ENCODE data around the gene SOAT2.

SOAT2 gene

GRCh38 chr12:53062977-53063707 is 40.1 kb upstream of the SOAT2 start:
- TF ChIP-seq, protein P1, sequence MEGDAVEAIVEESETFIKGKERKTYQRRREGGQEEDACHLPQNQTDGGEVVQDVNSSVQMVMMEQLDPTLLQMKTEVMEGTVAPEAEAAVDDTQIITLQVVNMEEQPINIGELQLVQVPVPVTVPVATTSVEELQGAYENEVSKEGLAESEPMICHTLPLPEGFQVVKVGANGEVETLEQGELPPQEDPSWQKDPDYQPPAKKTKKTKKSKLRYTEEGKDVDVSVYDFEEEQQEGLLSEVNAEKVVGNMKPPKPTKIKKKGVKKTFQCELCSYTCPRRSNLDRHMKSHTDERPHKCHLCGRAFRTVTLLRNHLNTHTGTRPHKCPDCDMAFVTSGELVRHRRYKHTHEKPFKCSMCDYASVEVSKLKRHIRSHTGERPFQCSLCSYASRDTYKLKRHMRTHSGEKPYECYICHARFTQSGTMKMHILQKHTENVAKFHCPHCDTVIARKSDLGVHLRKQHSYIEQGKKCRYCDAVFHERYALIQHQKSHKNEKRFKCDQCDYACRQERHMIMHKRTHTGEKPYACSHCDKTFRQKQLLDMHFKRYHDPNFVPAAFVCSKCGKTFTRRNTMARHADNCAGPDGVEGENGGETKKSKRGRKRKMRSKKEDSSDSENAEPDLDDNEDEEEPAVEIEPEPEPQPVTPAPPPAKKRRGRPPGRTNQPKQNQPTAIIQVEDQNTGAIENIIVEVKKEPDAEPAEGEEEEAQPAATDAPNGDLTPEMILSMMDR (IDR thresholded peaks at IDR 0.05): no peak

- TF ChIP-seq, protein P1 (IDR thresholded peaks at IDR 0.05): no peak
Measured at GRCh38 chr12:53063708-53064612, 39.3 kb upstream of the SOAT2 start.

DNA sequence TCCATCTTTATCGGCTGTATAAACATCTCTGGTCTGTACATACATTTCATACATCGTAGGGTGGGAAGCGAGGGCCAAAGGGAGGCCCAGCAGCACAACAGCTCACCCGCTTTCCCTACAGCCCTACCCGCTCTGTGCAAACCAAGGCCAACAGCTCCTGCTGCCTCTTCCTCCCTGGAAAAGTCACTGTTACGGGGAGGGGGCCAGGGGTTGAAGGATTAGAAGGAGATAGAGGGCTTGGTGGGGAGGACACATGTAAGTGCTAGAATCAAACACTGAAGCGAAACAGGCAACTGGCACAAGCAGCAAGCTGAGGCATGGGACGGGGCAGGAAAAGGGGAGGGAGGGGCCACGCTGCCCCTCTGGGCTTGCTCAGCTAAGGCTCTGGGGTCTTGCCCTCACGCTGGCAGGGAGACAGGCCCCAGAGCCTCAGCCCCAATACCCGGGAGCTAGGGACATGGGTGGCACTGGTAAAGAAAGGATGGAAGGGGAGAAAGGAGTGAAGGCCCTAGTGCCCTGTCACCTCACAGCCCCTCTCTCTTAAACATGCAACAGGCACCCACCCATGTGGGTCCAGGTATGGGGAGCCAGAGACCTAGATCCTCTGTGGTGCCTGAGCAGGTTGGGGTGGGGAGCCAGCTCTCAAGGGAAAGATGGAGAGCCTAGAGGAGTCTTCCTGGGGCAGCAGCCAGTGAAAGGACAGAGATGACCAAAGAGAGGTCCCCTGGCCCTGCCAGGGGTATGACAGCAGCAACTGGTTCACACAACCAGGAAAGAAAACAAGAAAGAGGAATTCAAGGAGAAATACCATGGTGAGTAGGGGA is 38.5 kb upstream of the SOAT2 start:
- TF ChIP-seq, protein P1 (IDR thresholded peaks at IDR 0.05): no peak

DNA sequence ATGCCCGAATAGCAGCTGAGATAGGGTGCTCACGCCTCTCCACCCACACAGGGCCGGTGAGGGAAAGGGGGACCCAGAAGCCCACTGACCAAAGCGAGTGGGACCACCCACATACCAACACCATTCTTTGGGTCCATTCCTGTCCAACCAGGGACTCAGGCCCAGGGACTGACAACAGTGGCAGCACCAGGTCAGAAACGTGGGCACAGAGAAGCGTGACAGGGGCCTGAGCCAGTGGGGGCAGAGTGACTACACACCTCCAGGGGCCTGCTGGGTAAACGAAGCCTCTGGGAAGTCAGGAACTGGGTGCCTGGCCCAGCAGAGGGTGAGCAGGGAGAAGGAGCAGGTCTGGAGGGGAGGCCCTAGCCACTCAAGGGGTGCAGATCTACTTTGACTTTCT is 37.8 kb upstream of the SOAT2 start:
- TF ChIP-seq, protein P1 (IDR thresholded peaks at IDR 0.05): no peak

- TF ChIP-seq, protein P1 (IDR thresholded peaks at IDR 0.05): peak; percentile 86
Measured at GRCh38 chr12:53065975-53066931, 37.0 kb upstream of the SOAT2 start.

GRCh38 chr12:53067074-53067992 is 36.0 kb upstream of the SOAT2 start:
- TF ChIP-seq, protein P1 (IDR thresholded peaks at IDR 0.05): no peak
